Caco-2 (cell line): ENCODE data around the gene ASTN2. TPM values are rescaled to one million over a fixed set of nuclear protein-coding genes. Genes with fewer than 3 reads are reported as not detected.

Experiments used
- BruUV-seq: library from RNA; stranded (reverse); fragments of 400-500 nt; replicated peaks from 2 replicates; lab custom pipeline; 2021; lab: Mats Ljungman, UMichigan
- CTCF ChIA-PET: fragments of 300-600 bp; sonication (Branson Sonifier 250); formaldehyde crosslinking; loops from one replicate; lab custom pipeline; 2022; ENCODE audit warnings: antibody characterized with exemption; lab: Charles Lee
- POLR2A ChIA-PET: fragments of 300-600 bp; sonication (Branson Sonifier 250); formaldehyde crosslinking; loops from one replicate; lab custom pipeline; 2022; ENCODE audit warnings: antibody characterized with exemption; lab: Charles Lee
- DNase-seq, 2 experiments: peaks; one replicate each; pipeline versions ENCODE4 v3.0.0 to v3.0.0-alpha.2; 2020 to 2022
- H3K27me3 ChIP-seq: replicated peaks from 2 replicates; pipeline ENCODE4 v1.6.0; 2011; ENCODE audit warnings: low read length; ENCODE audit not compliant: control insufficient read depth, insufficient read depth
- H3K36me3 ChIP-seq: 2 replicates; pipeline ENCODE4 v1.5.1; 2011; ENCODE audit warnings: low read length; ENCODE audit not compliant: control insufficient read depth, insufficient read depth
- H3K4me1 ChIP-seq: fragments of 250-450 bp; sonication (Bioruptor Pico); 2 replicates; pipeline ENCODE4 v1.5.1; 2020; ENCODE audit warnings: mild to moderate bottlenecking
- H3K4me3 ChIP-seq: 2 replicates; pipeline ENCODE4 v1.5.1; 2011; ENCODE audit warnings: low read depth, mild to moderate bottlenecking, control low read depth, low read length
- H3K9me3 ChIP-seq: fragments of 250-450 bp; sonication (Bioruptor Pico); 2 replicates; pipeline ENCODE4 v1.5.1; 2020; ENCODE audit warnings: mild to moderate bottlenecking, moderate library complexity
- H3K27ac Mint-ChIP-seq: one replicate; pipeline ENCODE4 v1.8.0; 2022; ENCODE audit warnings: mixed read lengths; ENCODE audit not compliant: unreplicated experiment
- H3K27me3 Mint-ChIP-seq: one replicate; pipeline ENCODE4 v1.8.0; 2022; ENCODE audit warnings: mixed read lengths; ENCODE audit not compliant: insufficient read depth, unreplicated experiment
- H3K36me3 Mint-ChIP-seq: one replicate; pipeline ENCODE4 v1.8.0; 2022; ENCODE audit warnings: mild to moderate bottlenecking, mixed read lengths; ENCODE audit not compliant: insufficient read depth, unreplicated experiment
- H3K4me1 Mint-ChIP-seq: one replicate; pipeline ENCODE4 v1.8.0; 2022; ENCODE audit warnings: low read depth, mixed read lengths; ENCODE audit not compliant: unreplicated experiment
- H3K4me3 Mint-ChIP-seq: one replicate; pipeline ENCODE4 v1.8.0; 2022; ENCODE audit warnings: mild to moderate bottlenecking, moderate library complexity, mixed read lengths; ENCODE audit not compliant: unreplicated experiment
- H3K9me3 Mint-ChIP-seq: one replicate; pipeline ENCODE4 v1.8.0; 2022; ENCODE audit warnings: mixed read lengths; ENCODE audit not compliant: unreplicated experiment
- intact Hi-C: fragments of 100-400 bp; cut with micrococcal nuclease; formaldehyde crosslinking; loops from one replicate; pipeline ENCODE4 v1.10.0; 2022; ENCODE audit not compliant: unreplicated experiment
- total RNA-seq: library from RNA; stranded (reverse); gene quantifications from 2 replicates; pipeline ENCODE4 v1.2.3, GENCODE V29; 2022
- TF ChIP-seq, protein P1 (sequence below), 2 experiments: fragments of 200-600 bp in 1 of 2; IDR thresholded peaks; 1 replicate in 1 of 2; 2 replicates in 1 of 2; pipeline versions ENCODE4 v1.5.1 to v1.8.0; 2011 to 2022; ENCODE audit warnings: antibody characterized with exemption in 1 of 2, control low read depth in 1 of 2, inconsistent platforms in 1 of 2, low read depth in 1 of 2, low read length in 1 of 2, mild to moderate bottlenecking in 1 of 2, moderate library complexity in 1 of 2; ENCODE audit not compliant: insufficient read depth in 1 of 2, severe bottlenecking in 1 of 2, unreplicated experiment in 1 of 2

Gene ASTN2
- total RNA-seq, 1 experiment from 2014 or later: 12.7 TPM

- Mint-ChIP-seq H3K4me1 (no peaks in the 10 kb centered on the region), H3K27ac (no peak overlapping the region), H3K9me3 (no peaks in the 10 kb centered on the region), H3K36me3 (no peaks in the 10 kb centered on the region), H3K27me3 (peaks cover 6% of the 10 kb centered on the region), H3K4me3 (no peak overlapping the region)
- DNase-seq: no peak
- no peaks in the 10 kb centered on the region for H3K4me1 ChIP-seq
- BruUV-seq: no TSS peak
- ChIA-PET POLR2A (no interaction called here), CTCF (no interaction called here)
- no peak overlapping the region for H3K4me3 ChIP-seq
- TF ChIP-seq, protein P1, sequence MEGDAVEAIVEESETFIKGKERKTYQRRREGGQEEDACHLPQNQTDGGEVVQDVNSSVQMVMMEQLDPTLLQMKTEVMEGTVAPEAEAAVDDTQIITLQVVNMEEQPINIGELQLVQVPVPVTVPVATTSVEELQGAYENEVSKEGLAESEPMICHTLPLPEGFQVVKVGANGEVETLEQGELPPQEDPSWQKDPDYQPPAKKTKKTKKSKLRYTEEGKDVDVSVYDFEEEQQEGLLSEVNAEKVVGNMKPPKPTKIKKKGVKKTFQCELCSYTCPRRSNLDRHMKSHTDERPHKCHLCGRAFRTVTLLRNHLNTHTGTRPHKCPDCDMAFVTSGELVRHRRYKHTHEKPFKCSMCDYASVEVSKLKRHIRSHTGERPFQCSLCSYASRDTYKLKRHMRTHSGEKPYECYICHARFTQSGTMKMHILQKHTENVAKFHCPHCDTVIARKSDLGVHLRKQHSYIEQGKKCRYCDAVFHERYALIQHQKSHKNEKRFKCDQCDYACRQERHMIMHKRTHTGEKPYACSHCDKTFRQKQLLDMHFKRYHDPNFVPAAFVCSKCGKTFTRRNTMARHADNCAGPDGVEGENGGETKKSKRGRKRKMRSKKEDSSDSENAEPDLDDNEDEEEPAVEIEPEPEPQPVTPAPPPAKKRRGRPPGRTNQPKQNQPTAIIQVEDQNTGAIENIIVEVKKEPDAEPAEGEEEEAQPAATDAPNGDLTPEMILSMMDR (IDR thresholded peaks at IDR 0.05; ENCODE audit: insufficient read depth in 1 of 2, low read depth in 1 of 2, low read length in 1 of 2, severe bottlenecking in 1 of 2, unreplicated experiment in 1 of 2): no peak
- no peaks in the 10 kb centered on the region for H3K9me3 ChIP-seq
- H3K36me3 ChIP-seq: no peaks in the 10 kb centered on the region
- H3K27me3 ChIP-seq: no peaks in the 10 kb centered on the region; the same call in 1 of the 2 replicates
- intact Hi-C loops: no loop called here
Observed at GRCh38 chr9:116800074-116800473, 614.8 kb downstream of the ASTN2 start.

DNA sequence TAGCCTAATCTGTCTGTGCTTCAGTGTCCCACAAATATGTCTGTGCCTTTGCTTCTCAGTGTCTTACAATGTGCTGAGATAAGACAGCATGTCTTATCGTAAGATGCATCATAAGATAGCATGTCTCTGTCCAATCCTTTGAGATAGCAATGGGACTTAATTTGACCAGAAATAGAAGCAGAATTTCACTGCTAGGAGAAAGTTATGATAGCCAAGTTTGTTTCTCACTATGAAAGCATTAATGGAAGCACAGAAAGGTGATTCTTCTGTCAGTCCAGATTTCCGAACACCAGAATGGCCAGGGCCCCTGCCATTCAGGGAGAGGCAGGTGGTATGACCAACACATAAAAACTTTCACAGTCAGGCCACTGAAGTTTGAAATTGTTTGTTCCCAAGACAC is 616.3 kb downstream of the ASTN2 start:
- no peak overlapping the region for H3K4me3 Mint-ChIP-seq
- DNase-seq: no peak
- H3K4me1 Mint-ChIP-seq: no peaks in the 10 kb centered on the region
- CTCF ChIA-PET: no interaction called here
- Histone ChIP-seq H3K4me1 (no peaks in the 10 kb centered on the region), H3K27me3 (no peaks in the 10 kb centered on the region; the same call in 1 of the 2 replicates), H3K36me3 (no peaks in the 10 kb centered on the region), H3K9me3 (no peaks in the 10 kb centered on the region), H3K4me3 (no peak overlapping the region)
- TF ChIP-seq, protein P1 (IDR thresholded peaks at IDR 0.05; ENCODE audit: insufficient read depth in 1 of 2, low read depth in 1 of 2, low read length in 1 of 2, severe bottlenecking in 1 of 2, unreplicated experiment in 1 of 2): no peak
- intact Hi-C loops: no loop called here
- H3K27me3 Mint-ChIP-seq: peaks cover 6% of the 10 kb centered on the region
- no TSS peak for BruUV-seq
- H3K9me3 Mint-ChIP-seq: no peaks in the 10 kb centered on the region
- no peak overlapping the region for H3K27ac Mint-ChIP-seq
- H3K36me3 Mint-ChIP-seq: no peaks in the 10 kb centered on the region
- POLR2A ChIA-PET: no interaction called here

DNA sequence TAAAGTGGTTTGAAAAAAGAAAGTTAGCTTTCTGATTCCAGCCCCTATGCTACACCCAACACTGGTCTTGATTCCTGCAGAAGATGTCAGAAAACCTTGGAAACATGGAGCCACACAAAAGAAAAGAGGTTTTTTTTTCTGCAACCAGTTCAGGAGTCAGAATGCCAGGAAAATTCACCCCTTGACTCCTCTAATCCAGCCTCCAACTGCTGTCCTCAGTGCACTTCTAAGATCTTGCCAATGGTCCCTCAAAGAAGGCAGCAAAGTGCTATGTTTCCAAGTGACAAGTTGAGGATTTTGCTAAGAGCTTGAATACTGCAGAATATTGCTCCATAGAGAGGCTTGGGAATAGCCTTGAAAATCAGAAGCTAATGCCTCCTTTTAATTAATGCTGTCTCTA is 617.6 kb downstream of the ASTN2 start:
- ChIA-PET CTCF (no interaction called here), POLR2A (no interaction called here)
- no peak overlapping the region for H3K27ac Mint-ChIP-seq
- TF ChIP-seq, protein P1 (IDR thresholded peaks at IDR 0.05; ENCODE audit: insufficient read depth in 1 of 2, low read depth in 1 of 2, low read length in 1 of 2, severe bottlenecking in 1 of 2, unreplicated experiment in 1 of 2): no peak
- Histone ChIP-seq H3K9me3 (no peaks in the 10 kb centered on the region), H3K36me3 (no peaks in the 10 kb centered on the region), H3K27me3 (no peaks in the 10 kb centered on the region; the same call in 1 of the 2 replicates), H3K4me1 (no peaks in the 10 kb centered on the region), H3K4me3 (no peak overlapping the region)
- intact Hi-C loops: no loop called here
- no peak for DNase-seq
- H3K36me3 Mint-ChIP-seq: no peaks in the 10 kb centered on the region
- peaks cover 6% of the 10 kb centered on the region for H3K27me3 Mint-ChIP-seq
- H3K9me3 Mint-ChIP-seq: no peaks in the 10 kb centered on the region
- BruUV-seq: no TSS peak
- H3K4me1 Mint-ChIP-seq: no peaks in the 10 kb centered on the region
- no peak overlapping the region for H3K4me3 Mint-ChIP-seq
